ENCODE measurements around the gene ARAP1.

ARAP1 gene

GRCh38 chr11:72769680-72770079 is 17.5 kb upstream of the ARAP1 start:
- H3K27ac Mint-ChIP-seq = no peak overlapping the region
- peaks cover 57% of the 10 kb centered on the region for H3K4me1 Mint-ChIP-seq
- no peak overlapping the region for H3K4me3 Mint-ChIP-seq

DNA sequence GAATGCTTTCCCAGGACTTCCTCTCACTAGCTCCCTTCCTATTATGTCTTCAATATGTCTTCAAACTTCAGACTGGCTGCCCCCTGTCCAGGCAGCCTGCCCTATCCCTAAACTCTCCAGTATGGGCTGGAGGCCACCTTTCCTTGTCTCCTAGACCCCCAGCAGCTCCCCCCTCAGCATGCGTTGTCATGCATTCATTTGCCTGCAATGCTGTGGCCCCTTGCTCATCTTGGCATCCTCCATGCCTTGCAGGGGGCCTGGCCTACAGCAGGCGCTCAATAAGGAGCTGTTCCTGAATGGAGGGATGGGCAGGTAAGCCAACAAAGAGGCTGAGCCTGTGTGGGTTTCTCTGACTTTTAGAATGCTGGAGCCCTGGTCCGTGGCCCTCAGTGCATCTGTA is 16.4 kb upstream of the ARAP1 start:
- H3K27ac Mint-ChIP-seq = no peak overlapping the region

More at GRCh38 chr11:72769680-72770079, 17.5 kb upstream of the ARAP1 start:
- no peaks in the 10 kb centered on the region for H3K36me3 Mint-ChIP-seq (ENCODE audit: low read depth)
- TF ChIP-seq, protein P1, sequence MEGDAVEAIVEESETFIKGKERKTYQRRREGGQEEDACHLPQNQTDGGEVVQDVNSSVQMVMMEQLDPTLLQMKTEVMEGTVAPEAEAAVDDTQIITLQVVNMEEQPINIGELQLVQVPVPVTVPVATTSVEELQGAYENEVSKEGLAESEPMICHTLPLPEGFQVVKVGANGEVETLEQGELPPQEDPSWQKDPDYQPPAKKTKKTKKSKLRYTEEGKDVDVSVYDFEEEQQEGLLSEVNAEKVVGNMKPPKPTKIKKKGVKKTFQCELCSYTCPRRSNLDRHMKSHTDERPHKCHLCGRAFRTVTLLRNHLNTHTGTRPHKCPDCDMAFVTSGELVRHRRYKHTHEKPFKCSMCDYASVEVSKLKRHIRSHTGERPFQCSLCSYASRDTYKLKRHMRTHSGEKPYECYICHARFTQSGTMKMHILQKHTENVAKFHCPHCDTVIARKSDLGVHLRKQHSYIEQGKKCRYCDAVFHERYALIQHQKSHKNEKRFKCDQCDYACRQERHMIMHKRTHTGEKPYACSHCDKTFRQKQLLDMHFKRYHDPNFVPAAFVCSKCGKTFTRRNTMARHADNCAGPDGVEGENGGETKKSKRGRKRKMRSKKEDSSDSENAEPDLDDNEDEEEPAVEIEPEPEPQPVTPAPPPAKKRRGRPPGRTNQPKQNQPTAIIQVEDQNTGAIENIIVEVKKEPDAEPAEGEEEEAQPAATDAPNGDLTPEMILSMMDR (IDR thresholded peaks at IDR 0.05) = no peak
- no peaks in the 10 kb centered on the region for H3K27me3 Mint-ChIP-seq (ENCODE audit: low read depth, poor library complexity)
- H3K9me3 Mint-ChIP-seq = no peaks in the 10 kb centered on the region
- DNase-seq = no peak

GRCh38 chr11:72767203-72768062 is 15.2 kb upstream of the ARAP1 start:
- no peak overlapping the region for H3K4me3 Mint-ChIP-seq
- no peaks in the 10 kb centered on the region for H3K27me3 Mint-ChIP-seq (ENCODE audit: low read depth, poor library complexity)
- no peaks in the 10 kb centered on the region for H3K9me3 Mint-ChIP-seq
- no peaks in the 10 kb centered on the region for H3K36me3 Mint-ChIP-seq (ENCODE audit: low read depth)
- H3K27ac Mint-ChIP-seq = no peak overlapping the region
- no peak for DNase-seq
- TF ChIP-seq, protein P1 (IDR thresholded peaks at IDR 0.05) = no peak
- H3K4me1 Mint-ChIP-seq = peaks cover 47% of the 10 kb centered on the region

More for the DNA sequence above, 16.4 kb upstream of the ARAP1 start:
- no peak for DNase-seq
- no peaks in the 10 kb centered on the region for H3K36me3 Mint-ChIP-seq (ENCODE audit: low read depth)
- TF ChIP-seq, protein P1 (IDR thresholded peaks at IDR 0.05) = no peak
- H3K4me1 Mint-ChIP-seq = peaks cover 54% of the 10 kb centered on the region
- no peaks in the 10 kb centered on the region for H3K27me3 Mint-ChIP-seq (ENCODE audit: low read depth, poor library complexity)
- H3K4me3 Mint-ChIP-seq = no peak overlapping the region
- no peaks in the 10 kb centered on the region for H3K9me3 Mint-ChIP-seq

- H3K4me3 Mint-ChIP-seq = no peak overlapping the region
- H3K27me3 Mint-ChIP-seq (ENCODE audit: low read depth, poor library complexity) = no peaks in the 10 kb centered on the region
- no peaks in the 10 kb centered on the region for H3K9me3 Mint-ChIP-seq
- TF ChIP-seq, protein P1 (IDR thresholded peaks at IDR 0.05) = no peak
- peaks cover 3% of the 10 kb centered on the region for H3K36me3 Mint-ChIP-seq (ENCODE audit: low read depth)
- peaks cover 38% of the 10 kb centered on the region for H3K4me1 Mint-ChIP-seq
- no peak for DNase-seq
- no peak overlapping the region for H3K27ac Mint-ChIP-seq
These were observed 14.1 kb upstream of the ARAP1 start for GRCh38 chr11:72766152-72766902.

- no peaks in the 10 kb centered on the region for H3K9me3 Mint-ChIP-seq
- no peak for DNase-seq
- peaks cover 53% of the 10 kb centered on the region for H3K4me1 Mint-ChIP-seq
- peaks cover 5% of the 10 kb centered on the region for H3K27me3 Mint-ChIP-seq (ENCODE audit: low read depth, poor library complexity)
- peaks cover 9% of the 10 kb centered on the region for H3K36me3 Mint-ChIP-seq (ENCODE audit: low read depth)
- no peak overlapping the region for H3K27ac Mint-ChIP-seq
- H3K4me3 Mint-ChIP-seq = no peak overlapping the region
- TF ChIP-seq, protein P1 (IDR thresholded peaks at IDR 0.05) = no peak
These were observed 12.3 kb upstream of the ARAP1 start for GRCh38 chr11:72764503-72764902.

Data from nephron progenitor cell (in vitro differentiated cells).